Astrocyte of the cerebellum (primary cell): ENCODE results near the gene KSR1.

Source experiments
- DNase-seq: peaks from one replicate; pipeline ENCODE4 v3.0.0-alpha.2; 2011; ENCODE audit warnings: low read depth
- H3K4me3 ChIP-seq: 2 replicates; pipeline ENCODE4 v1.5.1; 2011; ENCODE audit warnings: mild to moderate bottlenecking, low read depth, low read length, moderate library complexity
- CTCF ChIP-seq: IDR thresholded peaks from 2 replicates; pipeline ENCODE4 v1.5.1; 2012; ENCODE audit warnings: low read length, low read depth, moderate library complexity, mild to moderate bottlenecking; ENCODE audit errors: missing control alignments
- in situ Hi-C: cut with HindIII; loops from 2 replicates; pipeline ENCODE4 v1.10.0; 2017; ENCODE audit warnings: low sequenced_read_pairs

KSR1 gene

GRCh38 chr17:27666831-27667560 is 210.7 kb downstream of the KSR1 start:
- in situ Hi-C loops: no loop called here
- H3K4me3 ChIP-seq: no peak overlapping the region
- DNase-seq: no peak
- no peak for TF ChIP-seq CTCF

- no peak for DNase-seq
- TF ChIP-seq CTCF: no peak
- H3K4me3 ChIP-seq: no peak overlapping the region
- in situ Hi-C loops: no loop called here
Measured at GRCh38 chr17:27667656-27668487, 211.6 kb downstream of the KSR1 start.

- no peak overlapping the region for H3K4me3 ChIP-seq
- in situ Hi-C loops: no loop called here
- no peak for DNase-seq
- no peak for TF ChIP-seq CTCF
Measured at GRCh38 chr17:27668488-27668823, 212.2 kb downstream of the KSR1 start.

DNA sequence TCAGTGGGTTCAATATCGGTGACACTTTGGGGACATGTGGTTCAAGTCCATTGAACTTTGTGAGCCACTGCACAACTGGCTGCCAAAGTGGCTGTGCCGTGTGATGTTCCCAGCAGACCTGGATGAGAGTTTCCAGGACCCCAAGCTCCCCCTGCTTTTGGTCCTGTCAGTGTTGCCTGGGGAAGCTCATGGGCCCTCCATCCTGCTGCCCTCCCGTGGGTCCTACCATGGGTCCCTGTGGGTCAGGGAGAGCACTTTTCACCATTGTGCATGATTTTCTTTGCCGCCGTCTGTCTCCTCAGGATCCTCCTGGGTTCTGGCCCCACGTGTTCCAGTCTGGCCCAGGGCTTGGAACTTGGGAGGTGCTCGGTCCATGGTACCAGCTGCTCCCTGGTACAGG is 212.9 kb downstream of the KSR1 start:
- no peak for TF ChIP-seq CTCF
- no peak for DNase-seq
- no peak overlapping the region for H3K4me3 ChIP-seq
- in situ Hi-C loops: no loop called here

DNA sequence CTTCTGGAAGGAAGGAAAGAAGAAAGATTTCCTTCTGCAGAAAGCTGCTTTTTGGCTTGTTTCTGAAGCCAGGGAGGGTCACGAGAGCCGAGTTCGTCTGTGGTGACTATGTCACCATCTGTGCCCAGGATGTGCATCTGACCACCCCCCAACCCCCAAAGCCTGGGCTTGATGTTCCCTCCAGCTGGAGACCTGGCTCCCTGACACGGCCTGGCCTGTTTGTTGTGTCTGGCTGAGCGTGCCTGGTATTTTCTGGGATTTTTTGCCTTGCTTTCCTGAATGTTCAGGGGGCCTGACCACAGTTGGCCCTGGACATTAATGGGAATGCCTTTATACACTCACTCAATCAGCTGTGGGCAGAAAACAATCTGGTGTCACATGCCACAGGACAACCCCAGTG is 213.6 kb downstream of the KSR1 start:
- no peak for TF ChIP-seq CTCF
- H3K4me3 ChIP-seq: no peak overlapping the region
- in situ Hi-C loops: no loop called here
- no peak for DNase-seq

DNA sequence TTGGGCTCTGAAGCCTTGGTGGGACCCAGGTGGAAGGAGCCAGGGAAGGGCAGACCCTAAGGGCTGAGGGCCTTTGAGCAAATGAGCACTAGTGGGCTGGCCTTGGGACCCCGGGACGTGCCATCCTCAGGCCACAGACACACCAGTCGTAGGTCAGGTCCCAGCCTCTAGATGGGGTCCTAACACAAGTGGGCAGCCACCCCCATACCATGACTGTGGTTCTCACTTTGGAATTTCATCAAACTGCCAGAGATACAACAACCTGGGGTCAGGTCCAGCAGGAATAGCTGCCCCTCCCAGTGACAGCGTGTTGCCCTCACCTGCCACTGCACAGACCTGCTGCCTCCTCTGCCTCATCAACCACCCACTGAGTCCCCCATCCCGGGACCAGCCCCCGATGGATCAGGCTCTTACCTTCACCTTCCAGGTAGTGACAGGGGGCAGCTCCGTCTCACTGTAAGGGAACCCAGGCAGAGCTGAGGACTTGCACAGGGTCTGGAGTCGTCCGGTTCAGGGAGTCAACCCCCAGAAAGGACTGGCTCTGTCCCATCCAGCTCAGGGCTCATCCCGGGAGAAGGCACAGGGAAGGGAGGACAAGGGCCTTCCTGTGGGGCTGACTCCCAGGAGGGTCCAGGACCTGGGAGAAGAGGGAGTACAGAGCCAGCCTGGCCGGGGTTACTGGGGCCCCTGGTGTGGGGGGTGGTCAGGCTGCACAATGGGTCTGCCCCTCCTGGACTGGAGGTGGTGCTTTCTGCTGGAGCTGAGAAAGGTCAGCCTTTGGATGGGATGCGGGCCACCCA is 214.7 kb downstream of the KSR1 start:
- TF ChIP-seq CTCF: no peak
- in situ Hi-C loops: no loop called here

More for the DNA sequence above, 214.7 kb downstream of the KSR1 start:
- no peak overlapping the region for H3K4me3 ChIP-seq
- DNase-seq: no peak
